ENCODE measurements around the gene RFX2.

Gene RFX2

GRCh38 chr19:5953680-5954213 lies 156.6 kb downstream of the RFX2 start:
- peak; percentile 42 for DNase-seq
- in situ Hi-C loops (cut with MboI; ENCODE audit: low pct_unique_long_range_greater_than_20kb, low sequenced_read_pairs) = no loop called here

DNA sequence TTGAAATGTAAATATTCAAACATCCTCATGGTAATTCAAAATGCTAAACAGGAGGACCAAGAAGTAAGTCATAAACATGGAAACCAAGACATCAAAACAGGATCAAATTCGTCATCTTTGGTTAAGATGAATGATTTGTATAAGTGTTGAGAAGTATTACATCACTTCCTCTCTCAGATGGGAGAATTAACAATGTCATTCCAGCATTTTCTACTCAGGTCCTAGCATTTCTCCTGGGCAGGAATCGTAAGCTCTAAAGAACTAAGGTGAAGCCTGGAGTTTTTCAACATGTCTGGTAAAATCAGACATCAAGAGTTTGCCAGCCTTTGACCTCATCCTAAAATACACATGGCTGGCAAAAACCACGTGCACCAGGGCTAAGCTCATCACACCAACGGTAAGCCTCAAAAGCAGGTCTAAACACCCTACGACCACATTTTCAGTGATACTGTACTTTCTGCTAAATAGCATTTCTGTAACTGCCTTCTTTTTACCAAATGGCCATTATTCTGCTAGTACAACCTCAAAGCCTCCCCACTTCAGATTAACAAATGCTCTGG lies 157.2 kb downstream of the RFX2 start:
- in situ Hi-C loops (cut with MboI; ENCODE audit: low pct_unique_long_range_greater_than_20kb, low sequenced_read_pairs) = no loop called here
- no peak for DNase-seq

DNA sequence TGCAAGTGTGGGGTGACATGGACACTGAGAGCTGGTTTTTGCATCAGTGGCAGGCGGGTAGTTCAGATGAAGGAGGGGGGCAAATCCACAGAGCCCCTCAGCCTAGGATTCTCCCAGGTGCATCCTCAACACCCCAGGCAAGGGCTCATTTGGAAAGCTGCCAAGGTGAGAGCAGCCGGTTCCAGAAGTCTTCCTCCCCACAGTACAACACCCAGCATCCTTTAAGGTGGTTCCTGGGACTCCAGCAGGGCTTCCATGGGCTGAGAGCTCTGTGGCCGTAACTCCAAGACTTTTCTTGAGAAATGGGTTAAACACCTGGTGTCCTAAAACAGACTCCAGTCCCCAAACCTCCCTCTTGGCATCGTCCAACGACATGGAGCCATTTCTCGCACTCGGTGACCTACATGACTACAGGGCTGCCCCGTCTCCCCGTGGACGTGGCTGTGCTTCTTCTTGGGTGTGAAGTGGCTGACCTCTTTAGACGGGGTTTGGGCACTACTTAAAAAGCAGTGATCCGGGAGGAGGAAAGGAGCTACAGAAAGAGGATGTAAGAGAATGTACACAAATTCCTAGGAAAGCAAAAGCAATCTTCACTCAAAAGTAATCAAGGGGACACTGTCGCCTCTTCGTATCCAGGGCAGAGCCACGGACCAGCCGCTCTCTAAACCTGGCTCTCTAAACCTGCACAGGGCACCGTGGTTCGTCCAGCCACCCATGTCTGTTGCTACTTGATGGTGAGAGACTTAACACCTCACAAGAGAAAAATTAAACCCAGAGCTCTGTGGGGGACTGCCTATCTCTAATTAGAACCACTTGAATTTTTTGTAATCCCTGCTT lies 157.9 kb downstream of the RFX2 start:
- DNase-seq = no peak
- in situ Hi-C loops (cut with MboI; ENCODE audit: low pct_unique_long_range_greater_than_20kb, low sequenced_read_pairs) = no loop called here

DNA sequence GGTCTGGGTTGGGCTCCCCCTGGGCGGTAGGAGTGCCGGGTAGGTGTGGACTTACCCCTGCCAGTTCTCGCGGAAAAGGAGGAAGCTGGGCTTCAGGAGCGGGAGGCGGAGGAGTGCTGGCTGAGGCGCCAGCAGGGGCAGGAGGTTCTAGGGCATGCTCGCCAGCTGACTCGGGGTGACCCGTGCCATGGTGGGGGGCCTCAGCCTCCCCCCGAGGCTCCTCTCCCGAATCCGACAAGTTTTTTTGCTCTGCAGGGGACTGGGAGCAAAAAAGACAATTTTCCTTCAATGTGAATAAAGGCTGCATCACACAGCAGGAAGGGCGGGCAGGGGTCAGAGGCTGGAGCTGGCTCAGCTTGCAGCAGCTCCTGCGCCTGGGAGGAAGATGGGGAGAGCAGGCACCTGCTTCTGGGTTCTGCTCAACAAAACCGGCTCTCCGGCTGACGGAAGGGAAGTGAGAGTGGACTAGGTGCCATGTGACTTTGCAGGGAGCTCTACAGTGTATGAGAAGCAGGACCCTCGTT lies 158.9 kb downstream of the RFX2 start:
- in situ Hi-C loops (cut with MboI; ENCODE audit: low pct_unique_long_range_greater_than_20kb, low sequenced_read_pairs) = no loop called here
- no peak for DNase-seq

DNA sequence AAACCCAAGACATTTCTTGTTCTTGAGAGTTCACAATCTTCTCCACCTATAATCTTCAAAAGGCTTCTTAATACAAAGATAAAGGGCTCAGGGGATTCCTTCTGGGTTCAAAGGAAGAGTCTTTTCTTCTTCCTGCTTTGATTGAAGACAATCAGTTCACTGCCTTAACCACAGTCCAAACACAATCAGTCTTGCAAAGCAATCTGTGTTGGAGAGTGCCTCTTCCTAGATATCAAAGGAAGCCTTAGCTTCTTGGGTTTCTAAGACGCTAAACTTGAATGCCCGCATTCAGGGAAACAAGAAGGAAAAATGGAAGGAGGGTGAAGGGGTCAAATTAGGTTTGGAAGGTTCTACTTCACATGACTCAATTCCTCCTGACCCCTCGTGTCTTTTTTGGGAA lies 159.6 kb downstream of the RFX2 start:
- in situ Hi-C loops (cut with MboI; ENCODE audit: low pct_unique_long_range_greater_than_20kb, low sequenced_read_pairs) = no loop called here
- no peak for DNase-seq

- in situ Hi-C loops (cut with MboI; ENCODE audit: low pct_unique_long_range_greater_than_20kb, low sequenced_read_pairs) = no loop called here
- DNase-seq = no peak
These were observed 160.5 kb downstream of the RFX2 start for GRCh38 chr19:5949792-5950305.

- in situ Hi-C loops (cut with MboI; ENCODE audit: low pct_unique_long_range_greater_than_20kb, low sequenced_read_pairs) = no loop called here
- no peak for DNase-seq
These were observed 161.3 kb downstream of the RFX2 start for GRCh38 chr19:5948752-5949564.

DNA sequence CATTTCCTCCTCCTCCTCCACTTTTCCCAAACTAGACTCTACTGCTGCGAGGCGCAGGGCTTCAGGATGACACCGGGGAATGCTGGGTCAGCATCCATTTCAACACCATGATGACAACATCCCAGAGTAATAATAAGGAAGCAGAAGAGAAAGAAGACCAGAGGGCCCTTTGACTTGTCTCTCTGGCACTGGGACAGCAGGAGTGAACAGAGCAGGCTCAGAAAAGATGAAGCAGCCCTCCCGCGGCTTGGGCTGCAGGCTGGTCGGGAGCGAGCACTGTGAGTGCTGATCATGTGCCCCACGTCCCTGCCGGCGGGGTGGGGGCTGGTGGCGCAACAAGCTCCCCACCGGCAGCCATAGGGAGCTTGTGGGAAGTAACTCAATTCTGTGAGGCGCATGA lies 162.9 kb downstream of the RFX2 start:
- no peak for DNase-seq

DNA sequence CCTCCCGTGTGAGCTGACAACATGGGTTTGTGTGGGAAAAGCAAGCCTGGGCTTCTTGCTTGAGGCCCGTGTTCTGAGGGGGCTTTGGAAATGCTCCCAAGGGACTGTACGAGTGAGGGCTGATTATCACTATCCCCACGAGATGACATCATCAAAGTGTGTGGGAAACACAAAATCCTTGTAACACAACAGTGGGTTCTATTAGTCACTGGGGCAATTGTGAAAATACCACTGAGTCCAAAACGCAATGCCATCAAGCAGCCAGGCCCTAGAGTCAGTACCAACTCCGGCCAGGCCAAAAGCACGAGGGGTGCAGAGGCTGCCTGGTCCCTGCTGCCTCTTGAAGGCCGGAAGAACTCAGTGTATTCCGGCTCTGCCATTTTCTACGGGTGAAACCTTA lies 166.7 kb downstream of the RFX2 start:
- in situ Hi-C loops (cut with MboI; ENCODE audit: low pct_unique_long_range_greater_than_20kb, low sequenced_read_pairs) = no loop called here
- no peak for DNase-seq

More for the DNA sequence above, 162.9 kb downstream of the RFX2 start:
- in situ Hi-C loops (cut with MboI; ENCODE audit: low pct_unique_long_range_greater_than_20kb, low sequenced_read_pairs) = no loop called here

Data from KBM-7 (cell line).